ENCODE results near the gene CHRNA7. TPM values are rescaled to one million over a fixed set of nuclear protein-coding genes. Genes with fewer than 3 reads are reported as not detected.
"Not testable (repeated sequence)": the region's sequence is repeated elsewhere in the genome, so short reads cannot be mapped to it uniquely, and the experiment has no call there.

Gene CHRNA7
- total and polyA plus RNA-seq, 8 donors = 1.2 to 32.3 (median 24.6) TPM

DNA sequence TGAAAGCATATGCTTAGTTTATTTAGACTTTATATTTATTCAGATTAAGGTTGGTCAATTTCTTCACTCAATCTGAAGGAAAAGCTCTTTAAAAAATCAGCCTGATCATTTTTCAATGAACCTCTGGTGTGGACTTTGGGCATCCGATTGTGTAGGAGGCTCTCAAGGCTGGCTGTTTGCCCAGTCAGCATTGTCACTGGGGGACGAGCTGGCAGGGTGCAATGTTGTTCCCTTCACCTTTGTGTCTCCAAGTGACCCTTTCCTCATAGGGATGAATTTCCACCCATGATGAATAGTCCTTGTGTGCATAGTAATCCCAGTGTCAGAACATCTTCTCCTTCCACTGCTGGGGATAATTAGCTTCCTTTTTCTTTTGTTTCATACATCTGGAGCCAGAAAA is 102.5 kb downstream of the CHRNA7 start:
- TF ChIP-seq, protein P1, sequence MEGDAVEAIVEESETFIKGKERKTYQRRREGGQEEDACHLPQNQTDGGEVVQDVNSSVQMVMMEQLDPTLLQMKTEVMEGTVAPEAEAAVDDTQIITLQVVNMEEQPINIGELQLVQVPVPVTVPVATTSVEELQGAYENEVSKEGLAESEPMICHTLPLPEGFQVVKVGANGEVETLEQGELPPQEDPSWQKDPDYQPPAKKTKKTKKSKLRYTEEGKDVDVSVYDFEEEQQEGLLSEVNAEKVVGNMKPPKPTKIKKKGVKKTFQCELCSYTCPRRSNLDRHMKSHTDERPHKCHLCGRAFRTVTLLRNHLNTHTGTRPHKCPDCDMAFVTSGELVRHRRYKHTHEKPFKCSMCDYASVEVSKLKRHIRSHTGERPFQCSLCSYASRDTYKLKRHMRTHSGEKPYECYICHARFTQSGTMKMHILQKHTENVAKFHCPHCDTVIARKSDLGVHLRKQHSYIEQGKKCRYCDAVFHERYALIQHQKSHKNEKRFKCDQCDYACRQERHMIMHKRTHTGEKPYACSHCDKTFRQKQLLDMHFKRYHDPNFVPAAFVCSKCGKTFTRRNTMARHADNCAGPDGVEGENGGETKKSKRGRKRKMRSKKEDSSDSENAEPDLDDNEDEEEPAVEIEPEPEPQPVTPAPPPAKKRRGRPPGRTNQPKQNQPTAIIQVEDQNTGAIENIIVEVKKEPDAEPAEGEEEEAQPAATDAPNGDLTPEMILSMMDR (IDR thresholded peaks at IDR 0.05) = no peak
- DNase-seq (no peak), ATAC-seq (no peak)
- H3K9me3 ChIP-seq = no peaks in the 10 kb centered on the region
- no peak overlapping the region for H3K27ac ChIP-seq
- intact Hi-C loops (cut with DNase I) = no loop called here
- no peaks in the 10 kb centered on the region for H3K27me3 ChIP-seq
- no peaks in the 10 kb centered on the region for H3K4me1 ChIP-seq
- no peak overlapping the region for H3K4me3 ChIP-seq
- H3K36me3 ChIP-seq = no peaks in the 10 kb centered on the region

DNA sequence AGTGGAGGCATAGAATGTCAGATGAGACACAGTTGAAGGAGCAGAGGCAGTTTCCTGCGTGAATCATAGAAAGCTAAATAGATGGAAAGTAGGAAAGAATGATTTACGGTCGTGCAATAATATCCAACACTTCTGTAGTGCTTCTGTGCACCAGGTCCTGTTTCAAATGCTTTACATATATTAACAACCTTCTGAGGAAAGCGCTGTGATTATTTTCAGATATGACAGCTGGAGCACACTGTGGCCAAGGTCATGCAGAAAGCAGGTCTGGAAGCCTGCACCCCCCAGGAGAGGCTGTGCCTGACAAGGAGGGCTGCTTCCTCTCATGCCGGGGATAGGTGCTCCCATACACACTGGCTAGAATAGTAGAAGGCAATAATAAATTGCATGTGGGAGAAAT is 104.5 kb downstream of the CHRNA7 start:
- Histone ChIP-seq H3K4me1 (no peaks in the 10 kb centered on the region), H3K4me3 (no peak overlapping the region), H3K36me3 (no peaks in the 10 kb centered on the region), H3K27me3 (no peaks in the 10 kb centered on the region), H3K27ac (no peak overlapping the region), H3K9me3 (no peaks in the 10 kb centered on the region)
- DNase-seq = no peak
- TF ChIP-seq, protein P1 (IDR thresholded peaks at IDR 0.05) = no peak
- no peak for ATAC-seq
- intact Hi-C loops (cut with DNase I) = no loop called here

DNA sequence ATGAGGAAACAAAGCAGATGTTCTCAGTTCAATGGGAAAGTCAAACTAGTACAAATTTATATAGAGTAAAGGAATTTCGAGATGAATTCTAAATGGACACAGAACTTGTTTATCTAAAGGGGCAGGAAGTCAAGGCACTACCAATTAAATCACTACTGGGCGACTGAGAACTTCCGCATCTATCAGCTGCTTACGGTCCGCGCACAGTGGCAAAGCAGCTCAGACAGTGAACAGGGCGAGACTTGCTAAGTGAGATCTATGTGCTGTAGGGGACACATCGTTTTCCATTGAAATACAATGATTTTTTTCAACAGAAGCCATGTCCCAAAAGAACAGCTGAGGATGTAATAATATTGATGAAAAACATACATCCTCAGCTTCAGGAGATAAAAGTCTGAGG is 105.0 kb downstream of the CHRNA7 start:
- H3K27me3 ChIP-seq = no peaks in the 10 kb centered on the region
- H3K4me3 ChIP-seq = no peak overlapping the region
- no peaks in the 10 kb centered on the region for H3K4me1 ChIP-seq
- no peaks in the 10 kb centered on the region for H3K9me3 ChIP-seq
- no peaks in the 10 kb centered on the region for H3K36me3 ChIP-seq
- no peak overlapping the region for H3K27ac ChIP-seq
- DNase-seq (peak in 1 of 4 donors; percentile 3), ATAC-seq (no peak)
- intact Hi-C loops (cut with DNase I) = no loop called here
- TF ChIP-seq, protein P1 (IDR thresholded peaks at IDR 0.05) = no peak

DNA sequence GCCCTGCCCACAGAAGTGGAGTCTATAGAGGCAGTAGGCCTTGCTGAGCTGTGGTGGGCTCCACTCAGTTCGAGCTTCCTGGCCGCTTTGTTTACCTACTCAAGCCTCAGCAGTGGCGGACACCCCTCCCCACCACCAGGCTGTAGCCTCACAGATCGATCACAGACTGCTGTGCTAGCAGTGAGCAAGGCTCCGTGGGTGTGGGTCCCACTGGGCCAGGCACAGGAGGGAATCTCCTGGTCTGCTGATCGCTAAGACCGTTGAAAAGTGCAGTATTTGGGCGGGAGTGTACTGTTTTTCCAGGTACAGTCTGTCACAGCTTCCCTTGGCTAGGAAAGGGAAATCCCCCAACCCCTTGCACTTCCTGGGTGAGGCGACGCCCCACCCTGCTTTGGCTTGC is 115.2 kb downstream of the CHRNA7 start:
- H3K9me3 ChIP-seq; intact Hi-C loops (cut with DNase I); H3K27me3 ChIP-seq; H3K4me1 ChIP-seq; H3K27ac ChIP-seq; ATAC-seq; H3K36me3 ChIP-seq; H3K4me3 ChIP-seq: not testable (repeated sequence)
- DNase-seq = peak in 2 of 4 donors; percentile 19 to 34

DNA sequence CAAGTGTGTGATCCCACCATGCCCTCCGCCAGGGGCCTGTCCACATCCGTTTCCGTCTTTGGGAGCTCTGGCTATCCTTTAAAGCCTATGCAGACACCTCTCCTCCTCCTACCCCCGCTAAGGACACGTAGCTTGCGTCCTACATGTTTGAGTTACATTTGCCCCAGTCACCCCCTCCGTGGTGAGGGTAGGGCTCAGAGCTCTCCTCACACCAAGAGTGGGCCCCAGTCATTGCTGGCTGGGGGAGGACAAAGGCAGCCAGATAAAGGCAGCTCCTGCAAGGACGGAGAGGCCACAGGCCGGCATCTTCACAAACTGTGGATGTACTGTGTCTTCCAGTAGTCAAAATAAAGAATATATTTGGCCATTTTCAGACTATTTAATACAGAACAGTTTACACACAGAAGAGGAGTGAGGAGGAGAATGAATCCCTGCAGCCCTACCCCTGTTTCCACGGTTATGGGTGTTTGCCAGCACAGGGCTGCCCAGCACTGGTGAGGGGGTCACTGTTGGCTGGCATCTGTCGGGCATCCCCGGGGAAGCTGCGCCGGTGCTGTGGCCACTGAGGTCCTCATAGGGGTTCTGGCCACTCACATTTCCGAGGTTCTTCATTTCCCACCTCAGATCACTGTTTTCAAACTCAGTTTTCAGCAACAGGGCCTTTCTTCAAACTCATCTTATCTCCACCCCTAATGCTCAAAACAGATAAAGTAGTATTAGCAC is 118.7 kb downstream of the CHRNA7 start:
- intact Hi-C loops (cut with DNase I) = no loop called here
- Histone ChIP-seq H3K4me1 (no peaks in the 10 kb centered on the region), H3K27me3 (no peaks in the 10 kb centered on the region), H3K4me3 (no peak overlapping the region), H3K36me3 (no peaks in the 10 kb centered on the region), H3K27ac (no peak overlapping the region), H3K9me3 (no peaks in the 10 kb centered on the region)
- TF ChIP-seq, protein P1 (IDR thresholded peaks at IDR 0.05) = no peak
- ATAC-seq = no peak
- peak in 2 of 4 donors; percentile 11 to 51 for DNase-seq

DNA sequence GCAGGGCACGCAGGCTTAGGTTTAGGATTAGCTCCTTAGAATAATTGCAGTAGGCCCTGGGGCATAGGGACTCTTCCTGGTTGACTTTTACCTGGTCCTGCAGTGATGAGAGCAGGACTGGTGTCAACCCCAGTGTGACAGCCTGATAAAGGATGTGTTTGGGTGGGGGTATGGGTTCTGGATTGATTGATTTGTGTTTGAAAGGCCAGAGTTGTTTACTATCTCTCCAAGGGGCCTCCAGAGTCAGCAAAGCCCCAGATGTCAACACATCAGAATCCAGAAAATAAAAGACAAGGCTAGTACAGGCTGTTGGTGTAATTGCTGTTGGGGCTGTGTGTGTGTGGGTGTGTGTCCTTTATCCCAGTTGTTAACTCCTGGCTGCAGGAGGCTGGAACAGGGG is 122.3 kb downstream of the CHRNA7 start:
- TF ChIP-seq, protein P1 (IDR thresholded peaks at IDR 0.05) = no peak
- ATAC-seq = no peak

DNA sequence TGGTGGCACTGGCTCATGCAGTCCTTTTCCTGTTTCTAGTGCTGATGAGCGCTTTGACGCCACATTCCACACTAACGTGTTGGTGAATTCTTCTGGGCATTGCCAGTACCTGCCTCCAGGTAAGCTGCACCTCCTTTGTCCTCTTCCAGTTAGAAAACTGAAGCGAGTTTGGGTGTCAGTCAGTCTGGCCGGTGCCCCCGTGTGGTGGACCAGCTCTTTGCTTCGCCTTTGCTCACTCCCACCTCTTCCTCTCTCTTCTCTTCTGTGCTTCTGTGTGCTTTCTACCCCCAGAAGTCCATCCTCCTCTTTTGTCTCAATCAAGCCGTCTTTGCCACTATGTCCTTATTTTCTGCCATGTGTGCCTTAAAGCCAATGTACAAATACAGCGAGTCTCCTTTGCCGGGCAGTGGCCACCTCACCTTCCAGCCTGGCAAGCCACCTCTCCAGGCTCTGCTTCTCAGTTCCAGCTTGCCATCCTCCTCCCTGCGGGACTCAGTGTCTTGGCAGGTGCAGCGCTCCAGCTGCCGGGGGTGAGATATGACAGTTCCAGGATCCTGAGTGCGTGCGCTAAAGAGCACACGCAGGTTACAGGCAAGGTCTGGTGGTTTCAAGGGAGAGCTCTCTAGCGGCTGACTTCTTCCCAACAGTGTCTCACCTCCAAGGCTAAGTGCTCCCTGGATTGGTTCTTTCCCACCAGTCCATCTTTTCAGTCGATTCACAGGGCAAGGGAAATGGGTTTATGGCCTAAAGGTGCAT is 123.7 kb downstream of the CHRNA7 start:
- H3K4me3 ChIP-seq; ATAC-seq; H3K27ac ChIP-seq; H3K36me3 ChIP-seq; intact Hi-C loops (cut with DNase I); DNase-seq; H3K9me3 ChIP-seq; H3K27me3 ChIP-seq; H3K4me1 ChIP-seq: not testable (repeated sequence)

More for the DNA sequence above, 122.3 kb downstream of the CHRNA7 start:
- Histone ChIP-seq H3K4me3 (no peak overlapping the region), H3K9me3 (no peaks in the 10 kb centered on the region), H3K36me3 (no peaks in the 10 kb centered on the region), H3K27me3 (no peaks in the 10 kb centered on the region), H3K4me1 (no peaks in the 10 kb centered on the region), H3K27ac (no peak overlapping the region)
- no peak for DNase-seq
- intact Hi-C loops (cut with DNase I) = no loop called here

DNA sequence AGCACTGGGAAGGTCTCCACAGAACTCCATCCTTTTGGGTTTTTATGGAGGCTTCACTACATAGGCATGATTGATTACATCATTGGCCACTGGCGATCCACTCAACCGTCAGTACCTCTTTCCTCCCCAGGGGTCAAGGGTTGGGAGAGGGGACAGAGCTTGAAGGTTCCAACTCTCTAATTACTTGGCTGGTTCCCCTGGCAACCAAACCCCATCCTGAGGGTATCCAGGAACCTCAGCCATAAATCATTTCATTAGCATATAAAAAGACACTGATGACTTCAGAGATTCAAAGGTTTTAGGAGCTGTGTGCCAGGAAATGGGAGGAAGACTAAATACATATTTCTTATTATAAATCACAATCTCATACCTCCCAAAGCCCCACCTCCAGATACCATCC is 131.8 kb downstream of the CHRNA7 start:
- intact Hi-C loops (cut with DNase I); H3K9me3 ChIP-seq; H3K36me3 ChIP-seq; H3K27me3 ChIP-seq; DNase-seq; H3K4me1 ChIP-seq; H3K4me3 ChIP-seq; H3K27ac ChIP-seq; ATAC-seq: not testable (repeated sequence)
